CD14-positive monocyte (primary cell): Measurements from ENCODE around the gene UQCRHL. TPM values are rescaled to one million over a fixed set of nuclear protein-coding genes. Genes with fewer than 3 reads are reported as not detected.
A peak's percentile ranks its signal among the peaks of the same experiment; 100 is the strongest.

Source experiments
- DNase-seq, 3 donors: peaks; one replicate each; pipeline ENCODE4 v3.0.0-alpha.2; 2011 to 2022
- H2AFZ ChIP-seq: 2 replicates; pipeline ENCODE4 v1.6.0; 2012; ENCODE audit warnings: mild to moderate bottlenecking, low read depth, low read length, inconsistent platforms; ENCODE audit not compliant: insufficient read depth, poor library complexity, severe bottlenecking
- H3K27ac ChIP-seq, 2 donors: 1 replicate in 1 of 2; 2 replicates in 1 of 2; pipeline ENCODE4 v1.5.1; 2012 to 2013; ENCODE audit warnings: low read length in 2 of 2, control low read depth in 1 of 2, inconsistent platforms in 1 of 2, low read depth in 1 of 2, mild to moderate bottlenecking in 1 of 2
- H3K27me3 ChIP-seq, 2 donors: one replicate each; pipeline versions ENCODE4 v1.6.0 to v1.6.1; 2011 to 2013; ENCODE audit warnings: low read length in 2 of 2; ENCODE audit not compliant: control insufficient read depth in 2 of 2, insufficient read depth in 2 of 2
- H3K36me3 ChIP-seq, 2 donors: replicated peaks in 1 of 2; 1 replicate in 1 of 2; 2 replicates in 1 of 2; pipeline versions ENCODE4 v1.5.1 to v1.6.1; 2012 to 2013; ENCODE audit warnings: low read length in 2 of 2, control low read depth in 1 of 2, inconsistent platforms in 1 of 2, mild to moderate bottlenecking in 1 of 2; ENCODE audit not compliant: insufficient read depth in 2 of 2, control insufficient read depth in 1 of 2
- H3K4me1 ChIP-seq, 2 donors: 1 replicate in 1 of 2; 2 replicates in 1 of 2; pipeline versions ENCODE4 v1.5.1 to v1.6.1; 2012 to 2013; ENCODE audit warnings: low read length in 2 of 2, control low read depth in 1 of 2, inconsistent platforms in 1 of 2, mild to moderate bottlenecking in 1 of 2, moderate library complexity in 1 of 2; ENCODE audit not compliant: insufficient read depth in 2 of 2, control insufficient read depth in 1 of 2
- H3K4me2 ChIP-seq: replicated peaks from 2 replicates; pipeline ENCODE3; 2012; ENCODE audit warnings: low read length, moderate library complexity, mild to moderate bottlenecking; ENCODE audit not compliant: poor library complexity, severe bottlenecking; ENCODE audit errors: extremely low read depth
- H3K4me3 ChIP-seq, 3 experiments: fragments of 200-600 bp in 1 of 3; sonication (generic) in 1 of 3; replicated peaks in 1 of 3; 1 replicate in 2 of 3; 2 replicates in 1 of 3; pipeline ENCODE4 v1.5.1; 2011 to 2013; ENCODE audit warnings: low read length in 3 of 3, mild to moderate bottlenecking in 3 of 3, control low read depth in 2 of 3, low read depth in 2 of 3, inconsistent platforms in 1 of 3, moderate library complexity in 1 of 3
- H3K79me2 ChIP-seq: 2 replicates; pipeline ENCODE4 v1.6.0; 2012; ENCODE audit warnings: mild to moderate bottlenecking, control low read depth, inconsistent platforms, low read length, moderate library complexity; ENCODE audit not compliant: insufficient read depth
- H3K9ac ChIP-seq: 2 replicates; pipeline ENCODE4 v1.6.0; 2017; ENCODE audit warnings: low read length, mild to moderate bottlenecking; ENCODE audit not compliant: insufficient read depth, poor library complexity, severe bottlenecking
- H3K9me3 ChIP-seq, 2 donors: replicated peaks in 1 of 2; 1 replicate in 1 of 2; 2 replicates in 1 of 2; pipeline versions ENCODE4 v1.5.1 to v1.6.1; 2012 to 2013; ENCODE audit warnings: low read length in 2 of 2, control low read depth in 1 of 2; ENCODE audit not compliant: control insufficient read depth in 1 of 2, insufficient read depth in 1 of 2
- H4K20me1 ChIP-seq: 2 replicates; pipeline ENCODE4 v1.6.0; 2012; ENCODE audit warnings: mild to moderate bottlenecking, low read length, control low read depth, moderate library complexity; ENCODE audit not compliant: insufficient read depth
- H3K27ac Mint-ChIP-seq, 7 donors: one replicate each; pipeline ENCODE4 v1.8.0; 2020; ENCODE audit warnings: mild to moderate bottlenecking in 7 of 7, mixed read lengths in 7 of 7, moderate library complexity in 6 of 7, inconsistent platforms in 2 of 7
- H3K27me3 Mint-ChIP-seq, 3 donors: one replicate each; pipeline ENCODE4 v1.8.0; 2021 to 2022; ENCODE audit warnings: low read depth in 3 of 3, mild to moderate bottlenecking in 3 of 3, mixed read lengths in 3 of 3, moderate library complexity in 3 of 3, inconsistent platforms in 1 of 3
- H3K36me3 Mint-ChIP-seq, 2 donors: one replicate each; pipeline ENCODE4 v1.8.0; 2020; ENCODE audit warnings: mixed read lengths in 2 of 2, inconsistent platforms in 1 of 2, mild to moderate bottlenecking in 1 of 2
- H3K4me1 Mint-ChIP-seq: one replicate; pipeline ENCODE4 v1.8.0; 2020; ENCODE audit warnings: mild to moderate bottlenecking, mixed read lengths
- H3K4me3 Mint-ChIP-seq, 2 donors: one replicate each; pipeline ENCODE4 v1.8.0; 2020; ENCODE audit warnings: mild to moderate bottlenecking in 2 of 2, mixed read lengths in 2 of 2, moderate library complexity in 1 of 2
- H3K9me3 Mint-ChIP-seq, 7 donors: one replicate each; pipeline ENCODE4 v1.8.0; 2020 to 2022; ENCODE audit warnings: mixed read lengths in 7 of 7, mild to moderate bottlenecking in 6 of 7, moderate library complexity in 6 of 7, inconsistent platforms in 2 of 7
- WGBS: methylation state at CpG from one replicate; pipeline ENCODE4 v1.1.5; 2013; ENCODE audit warnings: missing lambda C conversion rate; ENCODE audit not compliant: insufficient coverage; 5-methylcytosine and 5-hydroxymethylcytosine counted together
- intact Hi-C, 2 donors: fragments of 100-400 bp; cut with micrococcal nuclease; formaldehyde crosslinking; loops; one replicate each; pipeline versions ENCODE4 v1.15.0 to v1.15.1; 2023
- polyA plus RNA-seq, 3 donors: library from polyadenylated mRNA; depleted of rRNA in 1 of 3; unstranded in 2 of 3; stranded (reverse) in 1 of 3; fragments of 300-500 nt in 2 of 3; fragments of >200 nt in 1 of 3; fragmentation: Illumina TruSeq in 2 of 3; gene quantifications; 1 replicate in 2 of 3; 2 replicates in 1 of 3; pipeline ENCODE4 v1.2.3, GENCODE V29; 2012 to 2021
- TF ChIP-seq, protein P1 (sequence below): fragments of 200-600 bp; IDR thresholded peaks from one replicate; pipeline ENCODE4 v1.8.0; 2022; ENCODE audit warnings: antibody characterized with exemption, mild to moderate bottlenecking

The UQCRHL gene
- polyA plus RNA-seq, 3 donors, result 1.0 to 1.3 (median 1.0) TPM

DNA sequence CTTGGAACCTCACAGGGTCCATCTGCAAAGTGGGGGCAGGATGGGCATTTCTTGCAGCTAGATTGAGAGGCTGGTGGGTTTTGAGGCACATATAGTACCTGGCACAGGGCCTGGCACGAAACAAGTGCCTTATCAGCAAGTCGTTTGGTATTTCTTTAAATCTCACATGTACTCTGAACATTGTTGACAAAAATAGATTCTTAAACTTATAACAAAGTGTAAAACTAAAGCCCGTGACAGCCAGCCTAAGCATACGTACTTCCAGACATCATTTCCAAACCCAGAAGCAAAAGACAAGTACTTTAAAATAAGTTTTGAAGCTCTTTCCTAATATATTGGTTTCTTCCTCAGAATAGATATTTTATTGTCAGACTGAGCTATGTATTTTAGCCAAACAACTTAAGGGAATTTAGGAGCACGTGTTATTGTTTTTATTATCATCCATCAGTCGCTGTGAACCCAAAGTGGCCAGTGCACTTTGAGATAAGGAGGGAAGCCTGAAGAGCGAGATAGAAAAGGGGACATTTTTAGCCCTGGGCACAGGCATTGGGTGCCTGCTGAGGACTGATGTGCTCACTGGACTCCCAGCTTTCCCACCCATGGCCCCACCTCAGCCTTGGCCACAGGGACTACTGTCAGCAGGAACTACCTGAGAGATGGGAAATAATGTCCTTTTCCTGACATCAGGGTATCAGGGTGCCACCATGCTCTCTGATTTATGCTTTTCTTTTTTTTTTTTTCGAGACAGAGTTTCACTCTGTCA lies 45.9 kb downstream of the UQCRHL start:
- Histone ChIP-seq H3K9ac (no peak overlapping the region), H3K4me1 (no peaks in the 10 kb centered on the region), H3K9me3 (peaks cover 0 to 11% of the 10 kb centered on the region in 2 donors), H3K36me3 (no peaks in the 10 kb centered on the region), H3K4me2 (no peak overlapping the region), H3K27me3 (peaks cover 29 to 51% of the 10 kb centered on the region in 2 donors), H3K4me3 (no peak overlapping the region), H3K79me2 (no peaks in the 10 kb centered on the region), H4K20me1 (no peaks in the 10 kb centered on the region), H3K27ac (no peak overlapping the region), H2AFZ (no peak overlapping the region)
- peak overlapping the region in 1 of 2 donors; percentile 62 for H3K4me3 Mint-ChIP-seq
- peaks cover 0 to 5% of the 10 kb centered on the region in 2 donors for H3K36me3 Mint-ChIP-seq
- no peak overlapping the region for H3K27ac Mint-ChIP-seq
- H3K9me3 Mint-ChIP-seq, result peaks cover 0 to 10% (median 2%) of the 10 kb centered on the region in 7 donors
- DNase-seq, result no peak
- peaks cover 51 to 83% (median 58%) of the 10 kb centered on the region in 3 donors for H3K27me3 Mint-ChIP-seq
- intact Hi-C loops, result no loop called here
- H3K4me1 Mint-ChIP-seq, result peaks cover 9% of the 10 kb centered on the region
- TF ChIP-seq, protein P1, sequence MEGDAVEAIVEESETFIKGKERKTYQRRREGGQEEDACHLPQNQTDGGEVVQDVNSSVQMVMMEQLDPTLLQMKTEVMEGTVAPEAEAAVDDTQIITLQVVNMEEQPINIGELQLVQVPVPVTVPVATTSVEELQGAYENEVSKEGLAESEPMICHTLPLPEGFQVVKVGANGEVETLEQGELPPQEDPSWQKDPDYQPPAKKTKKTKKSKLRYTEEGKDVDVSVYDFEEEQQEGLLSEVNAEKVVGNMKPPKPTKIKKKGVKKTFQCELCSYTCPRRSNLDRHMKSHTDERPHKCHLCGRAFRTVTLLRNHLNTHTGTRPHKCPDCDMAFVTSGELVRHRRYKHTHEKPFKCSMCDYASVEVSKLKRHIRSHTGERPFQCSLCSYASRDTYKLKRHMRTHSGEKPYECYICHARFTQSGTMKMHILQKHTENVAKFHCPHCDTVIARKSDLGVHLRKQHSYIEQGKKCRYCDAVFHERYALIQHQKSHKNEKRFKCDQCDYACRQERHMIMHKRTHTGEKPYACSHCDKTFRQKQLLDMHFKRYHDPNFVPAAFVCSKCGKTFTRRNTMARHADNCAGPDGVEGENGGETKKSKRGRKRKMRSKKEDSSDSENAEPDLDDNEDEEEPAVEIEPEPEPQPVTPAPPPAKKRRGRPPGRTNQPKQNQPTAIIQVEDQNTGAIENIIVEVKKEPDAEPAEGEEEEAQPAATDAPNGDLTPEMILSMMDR, result no peak
- 68% methylated on average over 2 of the region's 8 CpGs for WGBS

GRCh38 chr1:15760520-15761211 lies 46.8 kb downstream of the UQCRHL start:
- H3K79me2 ChIP-seq, result no peaks in the 10 kb centered on the region

More at GRCh38 chr1:15760520-15761211, 46.8 kb downstream of the UQCRHL start:
- H3K9ac ChIP-seq, result no peak overlapping the region
- H3K4me1 ChIP-seq, result no peaks in the 10 kb centered on the region
- H3K27me3 ChIP-seq, result peaks cover 30 to 59% of the 10 kb centered on the region in 2 donors
- peaks cover 0 to 5% of the 10 kb centered on the region in 2 donors for H3K36me3 Mint-ChIP-seq
- no peak overlapping the region for H2AFZ ChIP-seq
- H3K9me3 ChIP-seq, result peaks cover 0 to 11% of the 10 kb centered on the region in 2 donors
- peaks cover 60 to 89% (median 67%) of the 10 kb centered on the region in 3 donors for H3K27me3 Mint-ChIP-seq
- WGBS, result 77% methylated on average over 7 of the region's 12 CpGs
- H3K4me3 ChIP-seq, result no peak overlapping the region
- H3K4me3 Mint-ChIP-seq, result peak overlapping the region in 1 of 2 donors; percentile 62
- no peaks in the 10 kb centered on the region for H4K20me1 ChIP-seq
- no peak overlapping the region for H3K27ac ChIP-seq
- peaks cover 15% of the 10 kb centered on the region for H3K4me1 Mint-ChIP-seq
- intact Hi-C loops, result no loop called here
- no peaks in the 10 kb centered on the region for H3K36me3 ChIP-seq
- no peak for DNase-seq
- no peak overlapping the region for H3K27ac Mint-ChIP-seq
- TF ChIP-seq, protein P1, result no peak
- peaks cover 0 to 10% (median 3%) of the 10 kb centered on the region in 7 donors for H3K9me3 Mint-ChIP-seq
- H3K4me2 ChIP-seq, result no peak overlapping the region
